Measurements from ENCODE around the gene TCHP.
"Not testable (repeated sequence)": the region's sequence is repeated elsewhere in the genome, so short reads cannot be mapped to it uniquely, and the experiment has no call there.

TCHP gene, protein sequence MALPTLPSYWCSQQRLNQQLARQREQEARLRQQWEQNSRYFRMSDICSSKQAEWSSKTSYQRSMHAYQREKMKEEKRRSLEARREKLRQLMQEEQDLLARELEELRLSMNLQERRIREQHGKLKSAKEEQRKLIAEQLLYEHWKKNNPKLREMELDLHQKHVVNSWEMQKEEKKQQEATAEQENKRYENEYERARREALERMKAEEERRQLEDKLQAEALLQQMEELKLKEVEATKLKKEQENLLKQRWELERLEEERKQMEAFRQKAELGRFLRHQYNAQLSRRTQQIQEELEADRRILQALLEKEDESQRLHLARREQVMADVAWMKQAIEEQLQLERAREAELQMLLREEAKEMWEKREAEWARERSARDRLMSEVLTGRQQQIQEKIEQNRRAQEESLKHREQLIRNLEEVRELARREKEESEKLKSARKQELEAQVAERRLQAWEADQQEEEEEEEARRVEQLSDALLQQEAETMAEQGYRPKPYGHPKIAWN

DNA sequence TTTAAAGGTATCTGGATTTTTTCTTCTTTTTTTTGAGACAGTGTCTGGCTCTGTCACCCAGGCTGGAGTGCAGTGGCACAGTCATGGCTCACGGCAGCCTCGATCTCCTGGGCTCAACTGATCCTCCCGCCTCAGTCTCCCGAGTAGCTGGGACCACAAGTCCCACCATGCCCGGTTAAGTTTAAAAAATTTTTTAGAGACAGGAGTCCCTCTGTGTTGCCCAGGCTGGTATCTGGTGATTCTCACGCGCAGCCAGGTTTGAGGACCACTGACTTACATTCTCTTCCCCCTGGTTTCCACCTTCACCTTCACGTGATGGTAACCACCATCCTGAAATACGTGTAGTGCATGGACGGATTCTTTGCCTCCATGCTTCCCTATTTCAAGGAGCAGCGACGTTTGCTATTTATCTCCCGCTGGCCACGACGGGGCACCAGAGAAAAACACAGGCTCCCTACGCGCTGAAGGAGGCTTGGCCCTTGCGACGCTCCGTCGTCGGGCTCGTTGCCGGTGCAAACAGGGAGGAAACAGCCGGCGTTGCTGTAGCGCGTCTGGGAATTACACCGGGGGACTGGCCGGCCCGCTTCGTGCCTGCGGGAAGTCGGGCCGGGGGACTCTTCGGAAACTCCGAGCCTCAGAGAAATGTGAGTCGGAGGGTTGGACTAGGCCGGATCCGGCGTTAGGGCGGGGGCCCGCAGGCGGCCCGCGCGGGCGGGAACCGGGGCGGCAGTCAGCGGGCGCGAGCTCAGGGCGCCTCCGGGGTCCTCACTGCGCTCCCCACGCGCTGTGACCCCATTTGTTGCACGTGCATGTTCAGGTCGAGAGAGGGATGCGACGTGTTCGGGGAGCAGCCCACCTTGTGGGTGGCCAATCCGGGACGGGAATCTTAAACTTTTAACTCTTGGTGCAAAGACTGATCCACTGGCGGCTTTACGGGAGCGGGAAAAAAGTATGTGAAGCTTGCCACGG is at the start of gene TCHP:
Gene TCHP, plus strand, starts transcription at position 492 of the 969 bp plus-strand sequence. CDS start 2,753 bp downstream, outside the sequence.
- peak; percentile 79 for DNase-seq

GRCh38 chr12:109850518-109850917 is 49.6 kb upstream of the TCHP start:
- not testable (repeated sequence) for DNase-seq

GRCh38 chr12:109855377-109855776 is 44.7 kb upstream of the TCHP start:
- DNase-seq, result no peak

DNA sequence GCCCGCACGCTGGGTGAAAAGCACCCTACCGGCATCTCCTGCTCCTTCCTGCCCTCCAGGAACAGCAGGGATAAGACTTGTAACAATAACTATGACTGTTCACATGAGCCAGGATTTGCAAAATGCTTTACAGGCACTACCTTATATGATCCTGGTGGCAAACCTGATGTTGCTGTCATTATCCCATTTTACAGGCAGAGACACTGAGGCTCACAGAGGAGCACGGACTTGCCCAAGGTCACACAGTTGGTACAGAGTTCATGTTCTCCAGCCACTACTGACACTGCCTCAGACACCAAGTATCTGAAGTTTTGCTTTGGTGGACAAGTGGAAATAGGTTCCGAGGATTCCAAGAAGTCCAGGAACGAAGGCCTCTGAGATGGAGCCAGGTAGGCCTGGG is 42.4 kb upstream of the TCHP start:
- DNase-seq, result no peak

DNA sequence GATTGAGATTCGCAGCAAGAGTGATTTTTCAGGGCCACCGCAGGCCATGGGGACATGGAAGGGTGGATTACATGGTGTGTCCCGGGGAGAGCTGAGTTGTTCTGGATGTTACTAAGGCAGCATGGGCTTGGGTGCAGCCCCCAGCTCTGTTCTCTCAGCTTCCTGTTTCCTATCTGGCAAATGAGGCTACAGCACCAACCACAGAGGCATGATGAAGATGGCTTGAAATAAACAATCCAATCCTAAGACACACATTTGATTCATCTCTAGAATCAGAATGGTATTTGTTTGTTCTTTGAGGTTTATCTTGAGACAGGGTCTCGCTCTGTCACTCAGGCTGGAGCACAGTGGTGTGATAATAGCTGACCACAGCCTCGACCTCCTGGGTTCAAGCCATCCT is 41.3 kb upstream of the TCHP start:
- DNase-seq, result no peak

DNA sequence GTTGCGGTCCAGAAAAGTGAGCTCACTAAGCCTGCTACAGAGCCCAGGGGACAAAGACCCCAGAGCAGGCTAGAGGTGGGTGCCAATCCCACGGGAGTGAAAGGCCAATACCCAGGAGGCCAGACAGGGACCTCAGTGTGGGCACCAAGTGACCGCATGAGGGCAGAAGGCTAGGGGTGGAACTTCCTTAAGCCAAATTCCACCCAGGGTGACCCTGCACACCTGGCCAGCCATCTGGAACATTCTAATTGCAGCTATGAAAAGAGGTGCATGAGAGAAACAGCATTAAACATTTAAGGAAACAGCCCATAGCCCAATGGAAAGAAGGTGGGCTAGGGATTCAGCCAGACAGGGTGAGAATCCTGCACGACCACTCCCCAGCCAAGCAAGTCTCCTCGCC is 39.1 kb upstream of the TCHP start:
- DNase-seq, result no peak

DNA sequence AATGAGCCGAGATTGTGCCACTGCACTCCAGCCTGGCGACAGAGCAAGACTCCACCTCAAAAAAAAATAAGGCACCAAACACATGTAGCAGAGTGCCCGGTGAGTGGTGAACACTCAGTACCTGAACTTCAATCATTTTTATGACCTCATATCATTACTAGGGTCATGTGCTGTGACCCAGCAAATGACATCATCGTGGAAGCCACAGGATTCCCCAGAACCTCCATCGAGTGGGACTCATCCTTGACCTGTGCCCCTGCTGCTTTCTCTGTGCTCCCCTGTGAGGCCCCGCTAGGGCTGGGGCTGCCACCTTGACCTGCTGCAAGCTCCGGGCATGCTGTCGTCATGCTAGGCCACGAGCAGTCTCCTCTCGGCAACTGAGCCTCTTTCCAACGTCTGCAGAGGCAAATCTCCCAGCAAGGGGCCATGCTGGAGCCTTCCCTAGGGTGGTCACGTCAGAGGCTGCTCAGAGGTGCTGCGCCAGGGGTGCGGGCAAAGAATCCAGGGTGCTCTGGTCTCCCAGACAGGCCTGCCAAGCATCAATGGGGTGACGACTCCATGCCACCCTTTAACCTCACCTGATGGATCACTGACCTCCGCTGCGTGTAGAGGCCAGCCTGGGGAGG is 38.3 kb upstream of the TCHP start:
- peak; percentile 35 for DNase-seq

GRCh38 chr12:109862491-109862890 is 37.6 kb upstream of the TCHP start:
- DNase-seq, result not testable (repeated sequence)

- no peak for DNase-seq
Measured at GRCh38 chr12:109863847-109864712, 36.0 kb upstream of the TCHP start.

DNA sequence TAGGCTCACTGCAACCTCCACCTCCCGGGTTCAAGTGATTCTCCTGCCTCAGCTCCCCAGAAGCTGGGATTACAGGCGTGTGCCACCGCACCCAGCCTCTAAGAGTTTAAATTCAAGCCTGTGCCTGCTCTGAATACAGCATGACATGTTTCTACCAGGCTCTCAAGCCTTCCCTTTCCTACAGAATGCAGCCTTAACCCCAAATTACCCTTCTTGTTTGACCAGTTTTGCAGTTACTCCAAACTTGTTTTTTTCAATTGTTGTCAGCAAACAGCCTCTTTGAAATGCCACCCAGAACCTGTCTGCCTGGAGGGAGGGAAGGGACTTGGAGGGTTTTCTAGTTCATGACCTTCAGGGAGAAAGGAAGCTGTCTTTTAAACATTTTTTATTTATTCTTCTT is 35.2 kb upstream of the TCHP start:
- no peak for DNase-seq

GRCh38 chr12:109868182-109869051 is 31.7 kb upstream of the TCHP start:
- DNase-seq, result no peak

DNA sequence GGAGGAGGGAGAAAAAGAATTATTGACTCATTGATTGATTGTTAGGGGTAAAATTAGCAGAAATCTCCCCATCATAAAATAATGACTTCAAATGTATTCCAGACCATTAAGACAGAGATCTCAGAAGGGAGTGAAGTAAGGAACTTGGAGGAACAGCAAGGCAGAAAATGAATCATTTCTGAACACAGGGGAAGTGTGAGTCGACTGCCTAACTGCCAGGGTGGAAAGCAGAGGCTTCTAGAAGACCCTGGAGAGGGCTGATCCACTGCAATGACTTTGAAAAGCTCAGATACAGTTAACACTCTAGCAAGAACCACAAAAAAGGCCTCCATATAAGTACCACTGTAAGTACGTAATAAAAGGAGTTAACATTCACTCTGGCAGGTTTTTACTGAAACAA is 29.4 kb upstream of the TCHP start:
- DNase-seq, result no peak

DNA sequence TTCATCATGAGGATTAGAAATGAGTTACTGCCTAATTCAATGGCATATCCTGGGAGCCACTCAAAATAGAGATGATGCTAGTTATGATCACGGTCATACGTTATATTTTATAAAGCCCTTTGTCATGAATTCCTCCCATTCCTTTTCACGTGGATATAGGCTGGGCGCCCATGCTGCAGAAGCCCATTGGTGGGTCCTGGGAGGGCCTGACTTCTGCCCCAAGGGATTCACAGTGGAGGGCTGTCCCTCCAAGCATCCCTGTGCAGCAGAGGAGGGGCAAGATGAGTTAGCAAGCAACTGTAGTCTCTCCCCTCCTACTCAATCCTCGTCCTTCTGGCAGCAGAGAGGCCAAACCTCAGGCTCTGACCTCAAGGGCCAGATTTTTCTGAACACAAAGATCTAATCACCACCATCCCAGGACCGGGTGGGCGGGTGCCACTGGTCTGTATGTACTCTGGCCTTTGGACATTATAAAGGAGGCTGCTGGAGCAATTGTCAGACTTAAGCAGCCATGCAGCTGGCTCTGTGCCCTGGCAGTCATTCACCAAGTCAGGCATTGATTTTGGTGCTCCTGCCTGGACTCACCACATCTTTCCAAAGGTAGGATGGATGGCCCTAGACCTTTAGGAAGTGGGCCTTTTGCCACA is 28.3 kb upstream of the TCHP start:
- no peak for DNase-seq

- DNase-seq, result no peak
Measured at GRCh38 chr12:109873653-109874052, 26.4 kb upstream of the TCHP start.

GRCh38 chr12:109875572-109876131 is 24.4 kb upstream of the TCHP start:
- DNase-seq, result no peak

GRCh38 chr12:109876406-109876805 is 23.7 kb upstream of the TCHP start:
- DNase-seq, result no peak

DNA sequence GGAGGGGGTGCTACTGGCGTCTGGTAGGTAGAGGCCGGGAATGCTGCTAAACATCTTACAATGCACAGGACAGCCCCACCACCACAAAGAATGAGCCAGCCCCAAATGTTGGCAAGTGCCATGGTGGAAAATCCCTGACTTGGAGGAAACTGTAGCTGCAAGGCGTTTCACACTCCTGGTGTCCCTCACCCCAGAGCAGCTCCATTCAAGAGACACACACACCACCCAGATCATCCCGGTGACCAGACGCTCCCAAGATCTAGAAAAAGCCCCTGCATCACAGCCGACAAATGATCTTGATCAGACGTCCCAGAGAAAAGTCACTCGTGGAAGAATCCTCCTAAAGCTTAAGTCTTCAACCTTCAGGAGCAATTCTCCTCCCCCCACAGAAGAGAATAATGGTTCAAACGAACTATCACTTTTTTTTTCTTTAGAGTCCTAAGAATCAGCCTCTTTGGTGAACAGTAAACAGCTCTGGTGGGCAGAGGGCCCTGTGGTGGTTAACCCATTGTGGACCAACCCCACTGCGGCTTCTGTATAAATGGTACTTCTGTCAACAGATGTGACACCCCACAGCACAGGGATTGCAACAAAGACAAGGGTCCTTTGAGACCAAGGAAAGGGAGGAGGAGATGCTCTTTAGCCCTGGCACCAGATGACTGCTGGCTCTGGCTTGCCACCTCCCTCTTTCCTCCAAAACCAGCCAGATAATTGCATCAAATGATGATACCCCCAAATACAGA is 22.4 kb upstream of the TCHP start:
- DNase-seq, result no peak

DNA sequence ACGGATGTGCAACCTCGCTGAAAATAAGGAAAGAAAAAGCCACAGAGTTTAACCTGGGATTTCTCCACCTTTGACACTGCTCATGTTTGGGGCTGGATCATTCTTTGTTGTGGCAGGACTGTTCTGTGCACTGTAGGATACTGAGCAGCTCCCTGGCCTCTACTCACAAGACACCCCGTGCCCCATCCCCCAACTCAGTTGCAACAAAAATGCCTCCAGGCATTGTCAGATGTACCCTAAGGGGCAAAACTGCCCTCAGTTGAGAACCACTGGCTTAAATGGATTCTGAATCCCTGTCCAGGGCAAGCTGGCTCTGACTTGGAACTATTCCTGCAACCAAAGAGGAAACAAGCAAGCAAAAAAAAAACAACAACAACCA is 21.8 kb upstream of the TCHP start:
- DNase-seq, result no peak

GRCh38 chr12:109878749-109879148 is 21.3 kb upstream of the TCHP start:
- no peak for DNase-seq
